Activated CD4-positive, alpha-beta T cell treated with anti-CD3 and anti-CD28 coated beads, Interleukin-10, Interleukin-2, amounts not matched to agents 100 ng/mL and 50 ng/mL, durations not matched to agents 16 hours and 8 hours (primary cell): ENCODE measurements around the gene NFASC.

ENCODE experiments used
- DNase-seq: peaks from one replicate; pipeline ENCODE4 v3.0.0-alpha.2; 2020

The NFASC gene

DNA sequence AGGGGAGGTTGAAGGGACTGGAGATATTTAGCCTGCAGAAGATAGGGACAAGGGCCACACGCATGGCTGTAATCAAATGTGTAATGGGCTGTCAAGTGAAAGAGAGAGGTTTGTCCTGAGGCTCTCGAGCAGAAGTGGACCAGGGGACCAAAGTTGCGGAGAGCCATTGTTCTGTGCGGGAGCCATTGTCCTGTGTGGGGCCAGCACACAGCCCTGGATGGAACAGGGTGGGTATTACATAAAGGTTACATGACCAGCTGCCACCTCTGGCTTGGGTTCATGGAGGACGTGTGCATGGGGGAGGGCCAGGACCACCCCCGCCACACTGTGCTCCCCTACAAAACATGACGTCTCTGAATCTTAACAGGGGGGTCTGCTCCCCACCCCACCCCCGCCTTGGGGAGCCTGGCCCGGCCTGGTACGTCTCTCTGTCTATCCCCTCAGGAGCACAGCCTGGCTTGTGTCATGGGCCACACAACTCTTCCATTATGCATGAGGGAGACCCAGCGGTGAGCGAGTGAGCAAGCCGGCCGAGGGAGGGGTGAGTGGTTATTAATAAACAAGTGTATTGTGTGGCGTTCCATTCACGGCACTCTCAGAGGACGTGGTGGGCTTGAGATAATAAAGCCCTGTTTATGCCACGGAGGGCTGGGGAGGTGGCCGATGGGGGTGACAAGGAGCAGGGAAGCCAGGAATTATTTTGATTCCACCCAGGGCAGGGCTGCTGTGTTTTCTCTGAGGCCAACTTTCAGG lies at the start of gene NFASC:
Gene NFASC, plus strand, starts transcription at position 703 of the 753 bp plus-strand sequence. CDS start 73,454 bp downstream, outside the sequence.
- DNase-seq = no peak

DNA sequence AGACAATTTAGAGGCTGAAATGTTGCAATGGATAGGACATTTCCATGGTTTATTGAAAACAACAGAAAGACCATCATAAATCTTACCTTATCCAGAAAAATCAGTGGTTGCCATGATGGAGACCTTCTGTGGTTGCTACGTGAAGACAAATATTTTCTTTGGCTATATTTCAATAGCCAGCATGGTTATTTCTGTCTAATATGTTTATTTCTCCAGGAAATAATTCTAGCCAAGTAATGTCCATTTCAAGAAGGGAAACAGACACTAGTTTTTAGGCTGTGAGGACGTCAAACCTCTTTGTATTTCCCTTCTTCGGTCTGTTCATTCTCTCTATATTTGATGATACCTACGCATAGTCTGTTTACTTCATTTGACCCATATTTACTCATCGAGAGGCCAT lies 49.2 kb upstream of the NFASC start:
- DNase-seq = no peak

DNA sequence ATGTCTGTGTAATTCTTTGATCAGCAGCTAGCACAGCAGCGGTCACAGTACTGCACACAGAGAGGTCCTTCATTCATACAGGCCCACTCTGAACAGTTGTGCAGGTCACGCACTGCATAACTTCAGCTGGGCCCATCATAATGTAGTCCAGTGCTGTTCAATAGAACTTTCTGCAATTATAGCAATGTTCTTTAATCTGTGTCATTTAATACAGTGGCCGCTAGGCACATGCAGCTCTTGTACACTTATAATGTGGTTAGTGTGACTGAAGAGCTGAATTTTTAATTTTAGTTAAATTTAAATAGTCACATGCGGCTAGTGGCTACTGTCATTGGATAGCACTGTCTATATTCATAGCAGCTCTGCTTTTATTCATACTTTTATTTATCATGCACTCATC lies 48.7 kb upstream of the NFASC start:
- no peak for DNase-seq

DNA sequence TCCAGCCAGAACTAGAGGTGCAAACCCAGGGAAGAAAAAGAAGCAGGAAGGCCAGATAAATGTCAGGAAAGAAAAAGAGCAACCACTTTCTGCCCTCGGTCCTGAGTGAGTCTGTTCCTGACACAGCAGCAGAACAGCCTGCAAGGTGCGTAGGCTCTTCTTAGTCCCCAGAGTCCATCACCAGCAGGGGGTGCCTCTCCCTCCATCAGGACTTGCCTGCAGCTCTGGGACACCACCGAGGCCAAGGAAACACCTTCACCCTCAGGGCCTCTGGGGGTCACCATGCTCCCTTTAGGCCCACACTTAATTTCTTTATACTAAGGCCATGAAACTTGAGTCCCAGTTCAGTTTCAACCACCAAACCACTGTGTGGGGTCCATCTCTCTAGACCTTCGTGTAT lies 43.7 kb upstream of the NFASC start:
- DNase-seq = peak; percentile 41

DNA sequence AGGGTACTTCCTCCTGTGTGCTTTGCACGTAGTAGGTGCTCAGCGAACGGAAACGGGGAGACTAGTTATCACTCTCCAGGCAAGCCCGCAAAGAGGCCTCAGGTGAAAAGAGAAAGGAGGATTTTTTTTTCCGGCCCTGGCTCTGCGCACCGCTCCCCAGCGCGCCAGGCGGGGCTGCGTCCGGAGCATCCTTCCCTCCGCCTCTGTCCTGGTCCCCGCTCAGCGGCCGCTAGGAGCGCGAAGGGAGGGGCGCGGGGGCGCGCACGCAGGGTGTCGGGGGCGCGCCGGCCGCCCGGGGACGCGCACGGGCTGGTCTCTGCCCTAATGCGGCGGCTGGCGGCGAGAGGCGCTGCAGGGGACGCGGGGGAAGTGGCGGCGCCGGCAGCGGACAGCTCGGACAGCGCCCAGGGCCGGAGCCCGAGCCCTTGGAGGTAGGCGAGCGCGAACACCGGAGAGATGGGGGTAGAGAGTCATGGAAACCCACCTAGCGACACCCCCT lies 42.3 kb upstream of the NFASC start:
- DNase-seq = peak; percentile 48

DNA sequence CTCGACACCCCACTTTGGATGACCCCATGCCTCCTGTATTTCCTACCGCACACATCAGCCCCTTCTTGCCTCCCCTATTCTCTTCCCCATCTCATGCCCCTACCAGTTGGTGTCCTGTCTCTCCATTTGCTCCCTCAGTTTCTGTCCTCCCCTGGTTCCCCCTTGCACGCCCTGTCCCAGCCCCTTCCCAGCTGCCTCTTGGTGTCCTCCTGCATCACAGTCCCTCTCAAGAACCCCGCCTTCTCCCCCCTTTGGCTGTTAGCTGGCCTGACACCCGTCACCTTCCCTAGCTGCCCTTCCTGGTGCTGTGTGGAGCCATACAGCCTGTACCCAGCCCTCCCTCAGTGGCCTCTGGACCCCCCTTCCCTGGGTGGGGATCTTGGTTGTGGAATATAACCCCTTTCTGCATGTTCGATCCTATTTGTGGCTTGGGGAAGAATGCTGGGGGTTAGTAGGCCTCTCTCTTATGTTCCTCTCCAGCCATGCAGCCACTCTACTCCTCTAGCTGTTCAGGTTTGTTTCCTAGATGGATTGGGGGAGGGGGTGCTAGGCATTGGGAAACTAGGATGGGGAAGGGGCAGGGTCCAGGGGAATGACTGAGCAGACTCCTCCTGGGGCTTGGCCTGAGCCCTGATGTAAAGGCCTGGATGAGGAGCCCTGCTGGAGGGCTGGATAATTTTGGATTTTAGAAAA lies 41.4 kb upstream of the NFASC start:
- no peak for DNase-seq

DNA sequence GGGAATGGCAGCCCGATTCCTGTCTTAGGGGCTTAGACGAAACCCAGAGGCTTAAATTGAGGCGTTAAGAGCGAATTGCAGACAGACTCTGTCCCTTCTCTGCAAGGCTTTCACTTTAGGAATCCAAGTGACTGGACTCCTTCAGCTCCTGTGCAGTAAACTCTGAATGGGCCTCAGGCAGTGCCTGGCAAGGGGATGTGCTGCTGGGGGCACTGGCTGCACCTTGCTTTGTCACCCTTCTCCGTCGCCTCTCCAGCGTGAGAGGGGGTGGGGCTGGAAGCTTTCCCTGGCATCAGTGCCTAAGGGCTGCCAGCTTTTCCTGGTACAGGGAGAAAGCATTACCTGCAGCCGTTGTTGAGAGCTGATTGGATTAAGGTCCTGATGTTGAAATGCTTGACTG lies 39.9 kb upstream of the NFASC start:
- DNase-seq = no peak

DNA sequence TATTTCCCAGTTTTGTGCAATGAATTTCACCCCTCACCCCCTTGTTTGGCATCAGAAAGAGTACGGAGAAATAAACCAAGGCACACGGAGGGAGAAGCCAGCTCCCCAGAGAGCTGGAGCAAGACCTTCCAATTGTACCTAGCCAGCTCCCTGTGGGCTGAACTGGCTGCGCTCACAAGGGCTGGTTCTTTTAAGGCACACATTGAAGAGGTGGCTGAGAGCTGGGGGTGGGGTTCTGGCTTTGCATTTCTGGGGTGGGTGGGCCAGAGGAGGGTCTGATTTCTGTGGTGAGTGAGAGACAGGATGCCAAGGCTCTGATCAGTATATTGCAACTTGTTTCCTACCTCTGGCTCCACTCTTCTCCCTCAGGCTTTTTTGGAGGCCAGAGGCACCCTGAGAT lies 39.5 kb upstream of the NFASC start:
- DNase-seq = no peak

DNA sequence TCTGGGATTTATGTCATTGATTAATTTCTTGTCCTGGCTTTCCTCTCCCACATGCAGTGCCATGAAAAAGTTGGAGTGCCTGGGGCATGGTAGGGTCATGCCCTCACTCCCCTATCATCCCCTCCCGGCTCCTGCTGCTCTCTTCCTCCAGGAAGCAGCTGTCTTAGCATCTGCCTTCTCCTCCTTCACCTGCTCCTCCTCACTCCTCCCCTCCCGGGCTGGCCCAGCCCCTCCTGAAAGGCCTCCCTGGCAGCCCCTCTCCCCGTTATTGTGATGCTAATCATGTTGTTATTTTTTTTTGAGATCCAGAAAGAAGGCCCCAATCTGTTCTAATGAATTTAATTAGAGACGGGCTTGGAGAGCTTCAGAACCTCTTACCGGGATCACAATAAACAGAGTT lies 36.3 kb upstream of the NFASC start:
- no peak for DNase-seq

DNA sequence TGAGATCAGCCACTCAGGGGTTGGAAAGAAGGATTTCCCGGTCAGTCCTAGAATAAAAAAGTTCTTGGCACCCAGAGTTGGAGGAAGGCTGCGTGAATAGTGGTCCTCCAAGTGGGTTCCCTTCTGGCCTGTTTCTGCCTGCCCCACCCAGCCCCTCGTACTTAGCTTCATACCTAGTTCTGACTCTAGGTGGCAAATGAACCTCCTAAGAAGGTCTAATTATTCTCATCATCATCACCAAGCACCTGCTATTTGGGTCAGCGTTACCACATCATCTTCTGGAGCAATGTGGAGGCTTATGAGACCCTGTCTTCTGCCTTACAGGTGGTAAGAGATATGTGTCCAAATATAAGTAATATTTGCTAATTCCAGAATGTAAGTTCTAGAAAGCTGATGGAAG lies 35.9 kb upstream of the NFASC start:
- DNase-seq = no peak

DNA sequence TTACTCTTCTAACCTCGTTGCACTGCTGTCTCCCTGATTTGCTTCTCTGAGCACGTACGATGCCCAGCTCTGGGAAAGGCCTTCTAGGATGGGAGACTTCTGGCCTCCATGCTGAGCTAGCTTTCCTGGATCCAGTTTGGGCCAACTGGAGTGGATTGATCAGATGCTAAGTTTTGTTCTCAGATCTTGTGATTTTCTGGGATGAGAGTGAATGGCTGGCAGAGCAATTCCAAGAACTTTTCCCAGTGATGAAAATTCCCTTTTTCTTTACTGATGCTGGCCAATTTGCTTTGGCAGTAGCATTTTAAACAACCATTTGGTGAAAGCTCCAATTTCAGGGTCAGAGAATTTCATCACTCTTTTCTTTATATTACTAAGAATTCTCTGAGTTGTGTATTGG lies 34.9 kb upstream of the NFASC start:
- no peak for DNase-seq

DNA sequence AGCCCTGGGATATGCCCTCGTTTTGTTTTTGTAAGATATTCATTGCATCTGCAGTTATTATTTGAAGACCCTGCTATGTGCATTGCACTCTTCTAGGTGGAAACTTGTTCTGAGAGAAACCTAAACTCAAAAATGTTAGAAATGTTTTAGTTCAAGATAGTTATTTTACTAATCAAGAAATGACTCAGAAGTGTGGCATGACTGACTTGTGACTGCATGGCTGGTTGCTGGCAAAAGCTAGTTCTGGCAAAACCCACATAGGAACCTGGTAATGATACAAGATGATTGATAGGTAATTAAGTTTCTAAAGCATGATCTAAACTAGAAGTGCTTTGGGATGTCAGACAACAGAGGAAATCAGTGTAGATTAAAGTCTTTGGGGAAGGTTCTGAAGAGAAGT lies 33.8 kb upstream of the NFASC start:
- no peak for DNase-seq

DNA sequence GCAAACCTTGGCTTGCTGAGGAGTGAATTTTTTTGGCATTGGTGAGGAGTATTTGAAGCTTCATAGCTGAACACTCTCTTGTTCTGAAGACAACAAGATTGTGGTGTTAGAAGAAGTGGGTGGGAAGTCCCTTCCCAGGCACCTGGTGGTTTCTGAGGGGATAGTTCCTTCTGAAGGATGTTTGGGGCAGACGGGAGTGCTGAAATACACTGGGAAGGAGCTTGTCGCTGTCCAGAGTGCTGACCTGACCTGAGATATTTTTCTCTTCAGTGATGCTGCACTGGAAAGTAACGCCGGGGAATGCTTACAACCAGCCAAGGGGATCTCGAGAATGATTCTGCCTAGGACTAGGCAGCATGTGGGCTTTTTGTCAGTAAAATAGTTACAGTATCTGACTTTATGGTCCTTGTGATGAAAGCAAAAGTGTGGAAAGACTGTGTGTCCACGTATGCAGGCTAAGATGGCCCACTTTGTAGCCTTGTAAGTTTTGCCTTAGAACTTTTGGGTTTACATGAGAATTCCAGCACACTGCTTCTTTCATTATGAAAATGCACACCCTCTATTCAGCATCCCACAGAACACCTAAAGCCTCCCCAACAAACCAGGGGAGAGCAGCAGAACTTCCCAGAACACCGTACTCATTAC lies 33.1 kb upstream of the NFASC start:
- no peak for DNase-seq

DNA sequence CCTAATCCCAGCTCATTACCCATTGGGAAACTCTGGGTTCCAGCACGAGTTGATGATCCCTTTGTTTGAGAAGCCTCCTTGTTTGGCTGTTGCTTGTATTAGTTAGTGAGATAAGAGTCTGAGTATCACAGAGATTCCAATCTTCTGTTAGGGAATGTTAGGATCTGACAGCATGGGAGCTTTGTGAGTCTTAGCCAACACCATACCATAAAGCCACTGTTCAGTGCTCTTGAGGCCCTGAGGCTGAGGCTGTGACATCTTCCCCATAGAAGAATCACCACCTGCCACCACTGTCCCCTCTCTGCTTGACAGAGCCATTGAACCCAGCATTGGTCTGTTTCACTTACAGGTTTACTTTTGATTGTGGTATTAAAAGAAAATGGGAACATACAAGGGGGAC lies 29.3 kb upstream of the NFASC start:
- DNase-seq = no peak

DNA sequence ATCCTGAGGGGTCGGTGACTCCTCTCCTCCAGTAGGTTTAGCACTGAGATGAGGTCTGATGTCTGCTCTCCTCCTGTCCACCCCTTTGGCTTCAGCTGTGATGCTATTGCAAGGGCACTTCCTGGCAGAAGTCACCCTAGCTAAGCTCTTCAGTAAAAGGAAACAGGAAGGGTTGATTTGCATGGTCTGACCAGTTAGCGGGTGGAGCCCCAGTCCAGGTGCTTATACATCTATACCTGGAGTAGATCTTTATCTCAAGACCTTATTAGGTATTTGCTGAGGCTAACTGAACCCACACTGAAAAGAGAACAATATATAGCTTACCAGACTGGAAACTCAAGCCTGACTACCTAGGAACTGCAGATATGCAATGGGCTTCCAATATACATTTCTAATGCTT lies 28.9 kb upstream of the NFASC start:
- DNase-seq = no peak

DNA sequence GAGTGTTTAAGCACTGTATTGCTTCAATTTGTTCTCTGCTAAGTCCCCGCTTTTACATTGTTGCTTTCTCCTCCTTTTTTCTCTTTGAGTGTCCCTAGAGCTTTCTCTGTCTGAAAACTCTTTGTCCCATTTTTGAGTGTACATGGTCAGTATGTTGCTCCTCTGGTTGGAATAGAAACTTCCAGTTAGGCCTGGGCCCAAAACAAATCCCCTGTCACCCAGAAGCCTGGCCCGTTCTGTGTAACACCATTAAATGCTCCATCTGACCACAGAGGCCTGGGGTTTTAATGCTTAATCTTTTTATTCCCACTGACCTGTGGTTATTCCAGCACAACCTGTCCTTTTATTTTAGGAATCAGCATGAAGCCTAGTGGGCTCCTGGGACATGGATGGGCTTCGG lies 28.3 kb upstream of the NFASC start:
- no peak for DNase-seq

DNA sequence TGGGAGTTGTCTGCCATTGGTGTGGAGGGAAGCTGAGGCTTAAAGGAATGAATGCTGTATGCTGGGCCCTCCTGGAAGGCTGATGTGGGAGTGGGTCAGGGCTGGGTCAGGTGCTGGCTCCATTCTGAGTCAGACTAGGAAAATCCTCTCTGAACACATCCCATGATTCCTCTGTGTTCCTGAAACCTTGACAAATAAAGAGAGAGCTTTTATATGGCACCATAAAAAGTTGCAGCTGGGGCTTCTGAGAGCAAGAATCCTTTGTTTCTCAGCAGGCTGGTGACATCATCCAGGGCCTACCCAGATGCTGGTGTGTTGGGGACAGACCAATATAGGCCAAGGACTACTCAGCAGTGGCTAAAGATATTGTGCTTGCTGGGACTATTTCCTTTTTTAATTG lies 27.8 kb upstream of the NFASC start:
- DNase-seq = no peak

DNA sequence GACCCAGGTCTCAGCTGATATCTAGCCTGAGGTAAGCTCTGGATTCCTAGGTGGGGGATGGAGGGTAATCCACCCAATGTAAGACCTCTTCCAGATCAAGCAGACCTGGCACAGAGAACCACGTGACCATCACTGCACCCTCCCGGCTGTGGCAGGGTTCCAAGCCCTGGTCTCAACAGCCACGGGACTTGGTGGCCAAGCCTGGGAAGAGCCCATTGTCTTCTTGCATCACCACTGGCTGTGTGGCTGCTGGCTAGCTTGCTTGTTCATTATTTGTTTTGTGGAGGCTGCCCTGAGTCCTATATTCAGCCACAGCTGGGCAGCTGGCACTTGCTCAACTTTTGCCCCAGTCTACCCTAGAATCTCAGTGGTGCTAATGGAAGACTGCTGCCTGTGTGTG lies 24.1 kb upstream of the NFASC start:
- no peak for DNase-seq

DNA sequence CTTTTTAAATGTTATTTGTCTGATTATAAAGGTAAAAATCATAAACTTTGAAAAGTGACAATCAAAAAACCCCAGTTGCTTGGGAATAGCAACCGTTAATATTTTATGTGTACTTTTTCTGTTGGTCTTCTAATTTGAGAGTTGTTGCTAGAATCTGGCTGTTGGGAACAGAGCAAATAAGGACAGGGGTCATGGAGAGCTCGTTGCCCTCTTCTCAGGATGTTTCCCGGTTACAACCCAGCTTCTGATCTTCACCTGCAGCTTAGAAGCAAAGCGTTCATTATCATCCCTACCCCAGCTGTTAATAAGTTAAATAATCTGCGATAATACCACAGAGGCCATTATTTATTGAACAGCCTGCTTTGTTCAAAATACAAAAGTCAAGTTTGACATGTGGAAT lies 22.1 kb upstream of the NFASC start:
- no peak for DNase-seq

DNA sequence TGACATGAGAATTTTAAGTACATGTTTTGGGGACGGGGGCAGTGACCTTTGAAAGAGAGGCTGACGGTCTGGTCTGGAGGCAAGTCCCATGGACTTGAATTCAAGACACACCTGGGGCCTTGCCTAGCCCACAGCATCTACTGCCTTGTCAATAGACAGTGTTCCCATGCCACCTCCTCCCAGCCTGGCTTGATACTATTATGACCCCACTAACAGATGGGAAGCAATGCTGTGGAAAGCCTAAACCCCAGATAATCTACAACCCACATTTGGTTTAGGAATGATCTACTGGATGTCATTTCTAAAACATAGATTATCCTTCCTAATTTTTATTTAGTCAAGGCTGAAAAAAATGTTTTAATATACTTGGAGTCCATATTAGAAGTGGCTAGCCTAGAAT lies 17.8 kb upstream of the NFASC start:
- DNase-seq = no peak

DNA sequence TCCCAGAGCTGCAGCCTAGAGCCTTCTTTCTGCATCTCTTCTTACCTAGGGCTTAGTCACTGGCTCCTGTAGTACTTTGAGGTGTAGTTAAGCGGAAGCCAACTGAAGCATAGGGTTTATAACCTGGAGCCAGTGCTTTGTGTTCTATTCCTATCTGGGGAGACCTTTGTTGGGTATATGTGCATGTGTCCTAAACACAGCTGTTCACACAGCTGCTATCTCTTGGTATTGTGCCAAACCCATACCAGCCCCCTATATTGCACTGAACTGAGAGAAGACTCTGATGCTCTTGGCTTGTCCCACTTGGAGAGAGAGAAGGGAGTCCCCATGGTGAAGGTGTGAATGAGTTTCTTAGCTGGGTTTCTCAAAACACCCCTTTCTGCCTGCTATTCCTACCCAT lies 17.2 kb upstream of the NFASC start:
- DNase-seq = no peak

DNA sequence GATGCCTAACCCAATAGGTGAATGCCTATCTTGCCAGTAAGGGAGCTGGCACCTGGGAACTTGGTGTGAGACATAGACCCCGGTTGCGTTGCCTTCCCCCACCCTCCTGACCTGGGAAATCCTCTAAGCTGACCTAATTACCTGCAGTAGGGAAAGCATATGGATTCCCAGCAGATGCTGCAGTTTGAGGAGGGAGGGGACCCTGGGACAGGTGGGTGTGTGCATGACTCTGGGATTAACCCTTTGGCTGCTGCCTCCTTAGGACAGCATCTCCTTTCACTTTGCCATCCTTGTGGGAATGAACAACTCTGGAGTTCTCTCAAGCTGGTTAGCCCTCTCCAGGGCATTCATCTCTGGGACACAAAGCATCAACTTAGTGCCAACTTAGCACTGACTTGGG lies 16.4 kb upstream of the NFASC start:
- DNase-seq = no peak

DNA sequence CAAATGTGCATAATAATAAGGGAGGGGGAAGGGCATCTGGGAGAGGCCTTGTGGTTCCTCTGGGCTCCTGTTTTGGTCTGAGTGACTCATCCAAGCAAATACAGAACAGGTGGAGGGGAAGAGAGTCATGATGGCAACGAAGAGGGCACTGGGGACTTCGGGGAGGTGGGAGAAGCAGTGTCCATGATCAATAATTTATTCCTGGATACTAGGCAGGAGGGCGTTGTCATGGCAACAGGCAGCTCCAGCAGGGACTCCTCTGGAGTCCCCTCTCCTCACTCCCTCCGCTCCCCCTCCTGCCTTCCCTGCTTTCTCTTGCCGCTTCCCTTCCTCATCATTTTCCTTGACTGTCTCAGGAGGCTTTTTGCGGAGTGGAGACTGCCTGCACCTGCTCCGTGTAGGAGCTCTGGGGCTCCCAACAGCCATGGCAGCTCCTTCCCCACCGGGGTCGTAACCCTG lies 12.3 kb upstream of the NFASC start:
- DNase-seq = no peak

DNA sequence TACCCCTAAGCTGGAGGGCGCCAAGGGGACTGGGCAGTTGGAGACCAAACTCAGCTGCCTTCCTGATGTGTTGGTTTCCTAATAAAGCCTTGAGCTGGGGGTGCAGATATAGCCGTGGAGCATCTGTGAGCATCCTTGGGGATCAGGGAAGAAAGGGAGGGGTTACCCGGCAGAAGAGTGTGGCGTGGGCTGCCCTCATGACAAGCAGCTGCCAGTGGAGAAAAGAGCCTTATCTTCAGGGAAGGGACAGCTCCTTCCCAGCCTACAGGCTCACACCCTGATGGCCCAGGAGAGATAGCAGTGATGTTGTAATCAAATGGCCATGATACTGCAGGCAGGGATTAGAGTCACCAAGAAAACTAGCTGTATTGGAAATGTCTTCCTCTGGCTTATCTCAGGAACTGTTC lies 10.8 kb upstream of the NFASC start:
- DNase-seq = no peak
